ENCODE measurements around the gene ALKBH8. TPM values are rescaled to one million over a fixed set of nuclear protein-coding genes. Genes with fewer than 3 reads are reported as not detected.
"Not testable (repeated sequence)": the region's sequence is repeated elsewhere in the genome, so short reads cannot be mapped to it uniquely, and the experiment has no call there.

Gene ALKBH8
- total RNA-seq, 2 experiments from 2014 or later: 8.6 to 11.2 TPM

DNA sequence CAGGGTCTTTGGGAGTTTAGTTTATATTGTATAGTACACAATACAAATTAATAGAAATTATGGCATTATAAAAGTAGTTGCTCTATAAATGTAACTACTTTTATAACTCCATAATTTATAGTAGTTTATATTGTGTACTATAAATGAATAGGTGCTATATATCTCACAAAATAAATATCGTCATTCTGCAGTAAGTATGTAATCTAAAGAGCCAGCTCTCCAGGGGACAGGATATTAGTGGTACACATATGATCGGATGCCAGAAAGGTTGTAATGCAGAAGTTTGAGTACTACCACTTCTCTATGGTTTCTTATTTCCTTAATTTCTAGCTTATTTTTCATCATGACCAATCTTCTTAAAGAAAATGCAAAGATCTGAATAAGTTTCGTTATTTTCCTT lies 87.7 kb downstream of the ALKBH8 start:
- H3K4me3 Mint-ChIP-seq: no peak overlapping the region
- no peaks in the 10 kb centered on the region for H3K4me1 Mint-ChIP-seq
- H3K36me3 Mint-ChIP-seq: no peaks in the 10 kb centered on the region
- CTCF ChIA-PET: interaction anchor here (0.8 kb wide), 1 partner anchor 12 kb away, joined by 3 read pairs; no protein-coding TSS in a partner anchor
- DNase-seq (no peak), ATAC-seq (no peak)
- no peak overlapping the region for H3K27ac Mint-ChIP-seq
- peaks cover 47% of the 10 kb centered on the region for H3K27me3 Mint-ChIP-seq
- no peaks in the 10 kb centered on the region for H3K9me3 Mint-ChIP-seq (ENCODE audit: low read depth)

DNA sequence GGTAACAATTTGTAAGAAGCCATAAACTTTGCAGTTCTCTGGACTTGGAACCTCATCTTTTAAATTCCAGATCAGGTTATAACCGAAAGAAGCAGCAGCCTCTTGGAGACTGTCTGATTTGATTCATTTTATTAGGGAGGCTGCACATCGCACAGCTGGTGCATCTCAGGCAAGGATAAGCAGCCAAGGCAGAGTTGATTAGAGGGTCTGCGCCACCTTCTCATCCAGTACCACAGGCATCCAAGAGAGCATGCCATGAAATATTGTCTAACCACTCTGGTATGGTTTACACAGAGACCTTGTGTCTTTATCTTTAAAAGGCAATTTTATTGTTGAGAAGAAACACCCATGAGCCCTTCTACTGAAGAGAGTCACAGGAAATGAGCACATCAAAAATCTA lies 91.7 kb downstream of the ALKBH8 start:
- DNase-seq: no peak
- CTCF ChIA-PET: no interaction called here
- Mint-ChIP-seq H3K27ac (no peak overlapping the region), H3K4me3 (no peak overlapping the region), H3K36me3 (no peaks in the 10 kb centered on the region), H3K27me3 (peaks cover 56% of the 10 kb centered on the region), H3K4me1 (no peaks in the 10 kb centered on the region), H3K9me3 (ENCODE audit: low read depth) (no peaks in the 10 kb centered on the region)
- ATAC-seq: no peak

GRCh38 chr11:107472966-107473365 lies 92.6 kb downstream of the ALKBH8 start:
- CTCF ChIA-PET: no interaction called here
- no peak for DNase-seq
- H3K9me3 Mint-ChIP-seq (ENCODE audit: low read depth): no peaks in the 10 kb centered on the region

GRCh38 chr11:107468596-107468995 lies 96.9 kb downstream of the ALKBH8 start:
- H3K36me3 Mint-ChIP-seq: no peaks in the 10 kb centered on the region
- H3K9me3 Mint-ChIP-seq (ENCODE audit: low read depth): peaks cover 3% of the 10 kb centered on the region
- DNase-seq: no peak
- ATAC-seq: no peak
- H3K27ac Mint-ChIP-seq: no peak overlapping the region
- H3K27me3 Mint-ChIP-seq: peaks cover 36% of the 10 kb centered on the region
- CTCF ChIA-PET: no interaction called here
- no peak overlapping the region for H3K4me3 Mint-ChIP-seq
- no peaks in the 10 kb centered on the region for H3K4me1 Mint-ChIP-seq

More at GRCh38 chr11:107472966-107473365, 92.6 kb downstream of the ALKBH8 start:
- ATAC-seq: no peak
- H3K36me3 Mint-ChIP-seq: no peaks in the 10 kb centered on the region
- no peaks in the 10 kb centered on the region for H3K4me1 Mint-ChIP-seq
- no peak overlapping the region for H3K4me3 Mint-ChIP-seq
- H3K27ac Mint-ChIP-seq: no peak overlapping the region
- H3K27me3 Mint-ChIP-seq: peaks cover 53% of the 10 kb centered on the region

DNA sequence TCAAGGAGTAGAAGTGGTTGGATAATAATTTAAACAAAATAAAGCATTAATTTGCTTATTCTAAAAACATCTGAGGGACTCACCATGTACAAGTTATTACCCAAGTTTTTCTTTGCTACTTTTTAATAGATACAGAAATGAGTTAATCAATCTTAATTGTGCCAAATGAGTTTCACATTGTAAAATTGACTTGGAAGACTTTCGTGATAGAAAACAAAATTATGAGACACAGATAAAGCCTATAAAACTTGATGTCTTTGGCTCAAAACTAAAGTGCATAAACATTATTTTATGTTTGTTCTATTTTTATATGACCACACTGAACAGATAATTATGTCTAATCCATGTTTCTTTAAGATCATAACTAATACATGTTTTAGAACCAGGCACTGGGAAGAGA lies 97.8 kb downstream of the ALKBH8 start:
- no peak for DNase-seq
- H3K4me1 Mint-ChIP-seq: no peaks in the 10 kb centered on the region
- H3K27ac Mint-ChIP-seq: no peak overlapping the region
- H3K9me3 Mint-ChIP-seq (ENCODE audit: low read depth): peaks cover 3% of the 10 kb centered on the region
- H3K36me3 Mint-ChIP-seq: no peaks in the 10 kb centered on the region
- CTCF ChIA-PET: no interaction called here
- no peak overlapping the region for H3K4me3 Mint-ChIP-seq
- H3K27me3 Mint-ChIP-seq: peaks cover 36% of the 10 kb centered on the region
- no peak for ATAC-seq

GRCh38 chr11:107466275-107466866 lies 99.2 kb downstream of the ALKBH8 start:
- H3K4me1 Mint-ChIP-seq; H3K9me3 Mint-ChIP-seq (ENCODE audit: low read depth); DNase-seq; CTCF ChIA-PET; H3K4me3 Mint-ChIP-seq; H3K36me3 Mint-ChIP-seq; ATAC-seq; H3K27ac Mint-ChIP-seq: not testable (repeated sequence)
- H3K27me3 Mint-ChIP-seq: peaks cover 31% of the 10 kb centered on the region

GRCh38 chr11:107457558-107458271 lies 107.8 kb downstream of the ALKBH8 start, which contains the start of gene CWF19L2:
Gene CWF19L2 (minus strand): TSS chr11:107457825. CDS start chr11:107457816, 9 bp downstream.
- Mint-ChIP-seq H3K27me3 (no peaks in the 10 kb centered on the region), H3K4me3 (peak within 1 kb of the TSS; percentile 95), H3K9me3 (ENCODE audit: low read depth) (no peaks in the 10 kb centered on the region), H3K27ac (peak within 1 kb of the TSS; percentile 87), H3K4me1 (peaks cover 22% of the 10 kb centered on the region), H3K36me3 (peaks cover 9% of the 10 kb centered on the region)
- peak; percentile 94 for DNase-seq
- ATAC-seq: peak; percentile 97
- CTCF ChIA-PET: interaction anchor here (1.1 to 1.3 kb wide), 2 partner anchors 25 to 47 kb away, joined by 3 to 5 read pairs; no protein-coding TSS in a partner anchor

GRCh38 chr11:107457205-107457557 lies 108.4 kb downstream of the ALKBH8 start:
- Mint-ChIP-seq H3K4me1 (peaks cover 22% of the 10 kb centered on the region), H3K9me3 (ENCODE audit: low read depth) (no peaks in the 10 kb centered on the region), H3K27me3 (no peaks in the 10 kb centered on the region), H3K36me3 (peaks cover 12% of the 10 kb centered on the region), H3K27ac (peak overlapping the region; percentile 87), H3K4me3 (peak overlapping the region; percentile 95)
- no peak for DNase-seq
- peak; percentile 50 for ATAC-seq
- CTCF ChIA-PET: interaction anchor here (1.1 to 1.3 kb wide), 2 partner anchors 24 to 46 kb away, joined by 3 to 5 read pairs; no protein-coding TSS in a partner anchor

- no peak overlapping the region for H3K4me3 Mint-ChIP-seq
- H3K27ac Mint-ChIP-seq: no peak overlapping the region
- DNase-seq (no peak), ATAC-seq (no peak)
- H3K4me1 Mint-ChIP-seq: peaks cover 24% of the 10 kb centered on the region
- H3K9me3 Mint-ChIP-seq (ENCODE audit: low read depth): no peaks in the 10 kb centered on the region
- H3K27me3 Mint-ChIP-seq: no peaks in the 10 kb centered on the region
- CTCF ChIA-PET: no interaction called here
- peaks cover 16% of the 10 kb centered on the region for H3K36me3 Mint-ChIP-seq
Observed at GRCh38 chr11:107453594-107454286, 111.8 kb downstream of the ALKBH8 start.

Other genes with a start within 250 kb of the ALKBH8 start
- gene CWF19L2, start 107.9 kb downstream of the ALKBH8 start, total RNA-seq: 10 to 100 TPM; 14.1 to 17.3 TPM
- gene ELMOD1, start 25.4 kb upstream of the ALKBH8 start, total RNA-seq: under 1 TPM in 1 of 2 experiments, not detected in 1; 0.16 TPM
- gene SLN, start 146.3 kb upstream of the ALKBH8 start, total RNA-seq: not detected

Measured in activated CD8-positive, alpha-beta memory T cell treated with anti-CD3 and anti-CD28 coated beads, Interleukin-2, amount 10 ng/mL, durations not matched to agents 7 days and 5 days (primary cell).